ENCODE results near the gene WNT7A.

WNT7A gene

GRCh38 chr3:13768453-13768852, 111.4 kb downstream of the WNT7A start:
- no peak for DNase-seq (ENCODE audit: low read depth)

DNA sequence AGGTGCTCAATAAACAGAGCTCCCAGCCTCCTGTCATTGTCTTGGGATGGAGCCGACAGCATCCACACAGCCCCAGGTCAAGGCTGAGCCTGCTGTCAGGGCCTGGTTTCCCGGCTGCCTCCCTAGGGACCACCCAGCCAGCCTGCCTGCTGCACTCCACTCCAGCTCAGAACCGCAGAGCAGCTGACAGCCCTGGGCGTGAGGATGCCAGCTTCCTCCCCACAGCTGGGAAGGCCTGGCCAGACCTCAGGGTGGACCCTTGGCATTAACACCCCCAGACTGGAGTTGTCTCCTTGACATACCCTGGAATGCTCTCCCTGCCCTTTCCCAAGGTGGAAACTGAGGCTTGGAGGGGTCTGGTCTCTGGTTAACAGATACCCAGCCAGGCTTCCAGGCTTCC, 112.0 kb downstream of the WNT7A start:
- DNase-seq (ENCODE audit: low read depth): no peak

DNA sequence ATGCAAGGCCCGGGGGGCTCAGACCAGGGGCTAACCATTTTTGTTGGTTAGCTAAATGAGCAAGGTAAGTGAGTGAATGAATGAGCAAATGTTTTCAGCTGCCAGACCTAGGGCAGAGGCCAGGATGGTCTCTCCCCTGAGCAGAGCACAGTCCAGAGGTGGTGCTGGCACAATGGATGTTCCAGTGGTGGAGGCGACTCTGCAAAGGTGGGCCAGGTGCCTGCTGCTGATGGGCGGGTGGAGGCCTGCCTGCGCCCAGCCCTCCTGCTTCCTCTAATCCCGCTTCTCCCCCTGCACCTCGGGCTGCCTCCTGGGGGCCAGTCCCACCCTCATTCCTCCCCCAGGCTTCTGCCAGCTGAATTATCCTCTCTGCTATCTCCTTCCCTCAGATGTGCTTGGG, 112.8 kb downstream of the WNT7A start:
- no peak for DNase-seq (ENCODE audit: low read depth)

Measured in stimulated activated CD8-positive, alpha-beta memory T cell treated with anti-CD3 and anti-CD28 coated beads, Interleukin-12 subunit alpha, Interleukin-12 subunit beta, amount 100 ng/mL, for 4 hours (primary cell).